D721Med (cell line): ENCODE data around the gene IFNL1.

Experiments
- DNase-seq: peaks from one replicate; pipeline ENCODE4 v3.0.0; 2011; ENCODE audit warnings: low spot score; ENCODE audit not compliant: insufficient read length
- FAIRE-seq: peaks from 2 replicates; lab custom pipeline; 2011; peaks lifted over from hg19 to GRCh38; lab: Jason Lieb, UNC
- CTCF ChIP-seq: IDR thresholded peaks from 2 replicates; pipeline ENCODE4 v1.5.1; 2012; ENCODE audit warnings: mild to moderate bottlenecking, control low read depth; ENCODE audit not compliant: insufficient read depth; ENCODE audit errors: missing control alignments

Gene IFNL1

GRCh38 chr19:39275578-39275977 lies 20.6 kb upstream of the IFNL1 start:
- no peak for TF ChIP-seq CTCF
- FAIRE-seq (no peak), DNase-seq (no peak)

- TF ChIP-seq CTCF: no peak
- no peak for DNase-seq
- FAIRE-seq: no peak
Measured at GRCh38 chr19:39276740-39277139, 19.5 kb upstream of the IFNL1 start.

- no peak for TF ChIP-seq CTCF
- DNase-seq (no peak), FAIRE-seq (no peak)
Measured at GRCh38 chr19:39277598-39277997, 18.6 kb upstream of the IFNL1 start.

- TF ChIP-seq CTCF: no peak
- FAIRE-seq: no peak
- DNase-seq: no peak
Measured at GRCh38 chr19:39282021-39282420, 14.2 kb upstream of the IFNL1 start.

- DNase-seq (no peak), FAIRE-seq (no peak)
- TF ChIP-seq CTCF: no peak
Measured at GRCh38 chr19:39284032-39284431, 12.2 kb upstream of the IFNL1 start.

GRCh38 chr19:39293394-39293793 lies 2.8 kb upstream of the IFNL1 start:
- TF ChIP-seq CTCF: no peak
- DNase-seq (no peak), FAIRE-seq (no peak)

- DNase-seq: no peak
- TF ChIP-seq CTCF: no peak
- no peak for FAIRE-seq
Measured at GRCh38 chr19:39296906-39297305, 699 bp downstream of the IFNL1 start.
